DMS53 treated with DMSO at 0.1 percent for 48 hours (cell line): ENCODE measurements around the gene CHRM4.
A peak's percentile ranks its signal among the peaks of the same experiment; 100 is the strongest.

Experiments
- DNase-seq: peaks from one replicate; lab custom pipeline; 2025; ENCODE audit not compliant: unreplicated experiment; lab: John Stamatoyannopoulos, UW

CHRM4 gene

DNA sequence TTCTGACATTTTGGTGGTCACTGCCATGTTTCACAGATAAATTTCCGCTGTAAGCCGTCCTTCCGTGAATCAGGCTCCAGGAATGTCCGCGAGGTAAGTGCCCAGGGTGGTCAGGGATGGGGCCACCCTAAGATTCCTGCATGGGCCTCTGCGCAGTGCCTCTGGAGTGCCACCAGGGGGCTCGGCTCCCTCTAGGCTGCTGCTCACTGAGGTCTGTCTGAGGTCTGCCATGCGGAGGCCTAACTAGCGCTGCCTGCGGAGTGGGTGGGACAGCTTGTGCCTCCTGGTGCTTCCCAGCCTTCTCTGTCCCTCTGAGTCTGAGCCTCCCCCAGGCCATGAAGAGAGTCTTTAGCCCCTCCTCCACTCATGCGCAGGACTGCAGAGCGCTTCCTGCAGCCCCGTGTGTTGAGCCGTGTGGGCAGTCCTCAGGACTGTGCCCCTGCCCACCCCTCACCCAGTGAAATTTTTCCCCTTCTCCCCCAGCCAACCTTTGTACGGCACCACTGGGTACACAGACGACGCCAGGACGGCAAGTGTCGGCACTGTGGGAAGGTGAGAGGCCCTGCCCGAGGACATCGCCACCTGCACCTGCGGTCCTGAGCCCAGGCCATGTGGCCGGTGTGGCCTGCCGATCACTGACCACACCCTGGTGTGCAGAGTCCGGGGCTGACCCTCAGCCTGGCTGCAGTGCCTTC is 22.0 kb downstream of the CHRM4 start:
- peak; percentile 18 for DNase-seq

DNA sequence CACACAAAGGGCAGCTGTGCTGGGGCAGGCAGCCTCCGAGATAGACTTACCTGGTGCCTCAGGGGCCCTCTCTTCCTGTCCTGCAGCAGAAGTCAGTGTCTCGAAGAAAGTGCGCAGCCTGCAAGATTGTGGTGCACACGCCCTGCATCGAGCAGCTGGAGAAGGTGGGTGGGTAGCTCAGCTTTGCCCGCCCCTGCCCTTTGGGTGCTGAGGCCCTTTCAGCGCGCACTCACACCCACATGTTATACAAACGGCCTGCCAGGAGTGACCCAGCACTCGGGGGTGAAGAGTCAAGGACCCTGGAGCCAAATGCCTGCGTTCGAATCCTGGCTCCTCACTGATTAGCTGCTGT is 23.7 kb downstream of the CHRM4 start:
- DNase-seq: no peak

DNA sequence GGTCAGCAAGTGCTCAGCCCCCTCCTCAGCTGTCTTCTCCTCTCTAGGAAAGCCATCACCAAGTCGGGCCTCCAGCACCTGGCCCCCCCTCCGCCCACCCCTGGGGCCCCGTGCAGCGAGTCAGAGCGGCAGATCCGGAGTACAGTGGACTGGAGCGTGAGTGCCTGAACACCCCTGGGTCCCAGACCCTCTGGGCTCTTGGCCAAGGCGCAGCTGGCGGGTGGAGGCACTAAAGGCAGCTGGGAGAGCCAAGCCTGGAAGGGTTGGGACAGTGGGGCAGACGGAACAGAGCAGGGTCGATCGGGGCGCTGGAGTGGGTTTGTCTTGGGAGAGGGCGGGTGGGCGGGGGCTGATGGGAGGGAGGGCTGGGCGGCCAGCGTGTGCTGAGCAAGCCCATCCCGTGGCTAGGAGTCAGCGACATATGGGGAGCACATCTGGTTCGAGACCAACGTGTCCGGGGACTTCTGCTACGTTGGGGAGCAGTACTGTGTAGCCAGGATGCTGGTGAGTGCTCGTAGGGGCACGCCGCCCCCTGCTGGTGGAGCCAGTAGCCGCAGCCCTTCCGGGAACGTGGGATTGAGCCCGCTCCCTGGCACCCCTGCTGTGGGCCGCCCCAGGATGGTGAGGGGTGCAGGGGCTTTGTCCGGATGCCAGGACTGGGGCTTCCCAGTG is 24.2 kb downstream of the CHRM4 start:
- no peak for DNase-seq

DNA sequence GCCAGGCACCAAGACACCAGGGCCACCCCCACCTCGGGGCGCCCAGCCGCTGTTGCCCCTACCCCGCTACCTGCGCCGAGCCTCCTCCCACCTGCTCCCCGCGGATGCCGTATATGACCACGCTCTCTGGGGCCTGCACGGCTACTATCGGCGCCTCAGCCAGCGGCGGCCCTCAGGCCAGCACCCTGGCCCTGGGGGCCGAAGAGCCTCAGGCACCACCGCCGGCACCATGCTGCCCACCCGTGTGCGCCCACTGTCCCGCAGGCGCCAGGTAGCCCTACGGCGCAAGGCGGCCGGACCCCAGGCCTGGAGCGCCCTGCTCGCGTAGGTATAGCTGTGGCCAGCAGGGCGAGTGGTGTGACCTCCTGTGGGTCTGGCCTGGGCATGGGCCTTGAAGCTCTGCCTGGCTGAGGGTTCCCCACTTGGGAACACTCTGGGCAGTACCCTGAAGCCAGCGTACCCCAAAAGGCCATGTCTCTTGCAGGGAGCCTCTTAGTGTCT is 24.9 kb downstream of the CHRM4 start:
- no peak for DNase-seq

DNA sequence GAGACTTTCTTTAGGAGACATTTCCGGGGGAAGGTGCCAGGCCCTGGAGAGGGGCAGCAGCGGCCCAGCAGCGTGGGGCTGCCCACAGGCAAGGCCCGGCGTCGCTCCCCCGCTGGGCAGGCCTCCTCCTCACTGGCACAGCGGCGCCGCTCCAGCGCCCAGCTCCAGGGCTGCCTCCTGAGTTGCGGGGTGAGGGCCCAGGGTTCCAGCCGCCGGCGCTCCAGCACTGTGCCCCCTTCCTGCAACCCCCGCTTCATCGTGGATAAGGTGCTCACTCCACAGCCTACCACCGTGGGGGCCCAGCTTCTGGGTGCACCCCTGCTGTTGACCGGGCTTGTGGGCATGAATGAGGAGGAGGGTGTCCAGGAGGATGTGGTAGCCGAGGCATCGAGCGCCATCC is 25.3 kb downstream of the CHRM4 start:
- no peak for DNase-seq

DNA sequence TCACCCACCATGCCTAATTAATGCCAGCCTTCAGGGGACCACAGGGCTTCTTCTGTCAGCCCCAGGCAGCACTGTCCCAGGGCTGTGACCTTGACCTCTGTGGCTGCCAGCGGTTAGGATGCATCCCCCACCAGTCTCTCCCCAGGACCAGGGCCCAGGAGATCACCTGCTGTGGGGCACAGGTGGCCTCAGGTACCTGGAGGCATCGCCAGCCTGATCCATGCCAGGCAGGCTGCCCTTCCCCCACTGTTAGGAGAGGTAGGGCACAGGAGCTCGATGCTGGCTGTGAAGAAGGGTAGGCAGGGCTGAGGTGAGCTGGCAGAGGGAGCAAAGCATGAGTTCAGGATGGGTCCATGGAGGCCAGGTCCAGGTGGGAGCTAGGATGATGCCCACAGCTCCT is 26.8 kb downstream of the CHRM4 start:
- DNase-seq: no peak

DNA sequence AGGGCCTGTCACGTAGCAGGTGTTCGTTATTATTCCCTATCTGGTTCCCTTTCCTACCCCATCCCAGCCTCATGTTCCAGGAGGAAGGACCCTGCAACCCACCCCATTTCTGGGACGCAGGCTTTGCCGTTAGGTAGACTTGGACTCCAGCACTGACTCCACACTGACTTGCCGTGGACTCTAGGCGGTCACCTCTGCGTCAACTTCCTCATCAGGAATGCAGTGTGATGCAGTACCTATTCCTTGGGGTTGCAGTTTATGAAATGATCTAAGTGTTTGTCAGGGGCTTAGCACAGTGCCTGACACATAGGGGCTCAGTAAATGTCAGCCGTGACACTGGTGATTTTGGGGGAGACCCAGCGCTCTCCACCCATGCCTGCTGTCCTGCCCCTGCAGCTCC is 27.5 kb downstream of the CHRM4 start:
- DNase-seq: no peak

DNA sequence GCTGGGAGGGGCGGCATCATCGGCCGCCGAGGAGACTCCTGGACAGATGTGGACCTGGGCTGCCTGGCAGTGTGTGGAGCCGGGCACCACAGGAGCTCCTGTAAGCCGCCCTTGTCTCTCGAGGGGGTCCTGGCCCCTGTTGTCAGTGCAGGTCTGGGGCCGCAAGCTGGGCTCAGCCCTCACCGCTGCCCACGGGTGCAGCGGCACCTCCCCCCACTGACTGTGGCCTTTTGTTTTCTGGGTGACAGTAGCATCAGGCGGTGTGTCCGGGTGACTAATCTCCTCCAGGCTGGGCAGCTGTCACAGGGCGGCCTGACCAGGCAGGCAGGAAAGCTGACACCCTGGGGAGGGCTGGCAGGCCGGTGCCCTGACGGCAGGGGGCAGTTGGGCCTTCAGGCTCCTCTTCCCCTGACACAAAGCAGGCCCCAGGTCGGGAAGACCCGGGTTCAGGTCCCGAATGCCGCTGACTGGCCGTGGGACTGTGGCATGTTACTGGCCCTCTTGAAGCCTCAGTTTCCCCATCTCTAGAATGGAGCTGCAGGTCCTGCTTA is 28.0 kb downstream of the CHRM4 start:
- peak; percentile 14 for DNase-seq

DNA sequence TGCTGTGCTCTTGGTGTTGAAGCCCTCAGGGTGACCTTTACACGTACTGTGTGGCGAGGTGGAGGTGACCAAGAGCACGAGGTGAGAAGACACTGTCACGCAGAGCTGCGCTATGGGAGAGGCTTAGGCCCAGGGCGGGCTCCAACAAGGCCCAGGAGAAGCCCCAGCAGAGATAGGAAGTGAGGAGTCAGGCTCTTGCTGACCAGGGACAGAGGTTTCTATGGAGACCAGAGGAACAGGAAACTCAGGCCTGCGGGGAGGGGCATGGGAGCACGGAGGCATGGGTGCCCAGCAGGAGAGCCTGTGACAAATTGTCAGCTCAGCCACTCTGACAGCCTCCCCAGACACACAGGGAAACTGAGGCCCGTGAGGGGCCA is 28.6 kb downstream of the CHRM4 start:
- DNase-seq: peak; percentile 43

DNA sequence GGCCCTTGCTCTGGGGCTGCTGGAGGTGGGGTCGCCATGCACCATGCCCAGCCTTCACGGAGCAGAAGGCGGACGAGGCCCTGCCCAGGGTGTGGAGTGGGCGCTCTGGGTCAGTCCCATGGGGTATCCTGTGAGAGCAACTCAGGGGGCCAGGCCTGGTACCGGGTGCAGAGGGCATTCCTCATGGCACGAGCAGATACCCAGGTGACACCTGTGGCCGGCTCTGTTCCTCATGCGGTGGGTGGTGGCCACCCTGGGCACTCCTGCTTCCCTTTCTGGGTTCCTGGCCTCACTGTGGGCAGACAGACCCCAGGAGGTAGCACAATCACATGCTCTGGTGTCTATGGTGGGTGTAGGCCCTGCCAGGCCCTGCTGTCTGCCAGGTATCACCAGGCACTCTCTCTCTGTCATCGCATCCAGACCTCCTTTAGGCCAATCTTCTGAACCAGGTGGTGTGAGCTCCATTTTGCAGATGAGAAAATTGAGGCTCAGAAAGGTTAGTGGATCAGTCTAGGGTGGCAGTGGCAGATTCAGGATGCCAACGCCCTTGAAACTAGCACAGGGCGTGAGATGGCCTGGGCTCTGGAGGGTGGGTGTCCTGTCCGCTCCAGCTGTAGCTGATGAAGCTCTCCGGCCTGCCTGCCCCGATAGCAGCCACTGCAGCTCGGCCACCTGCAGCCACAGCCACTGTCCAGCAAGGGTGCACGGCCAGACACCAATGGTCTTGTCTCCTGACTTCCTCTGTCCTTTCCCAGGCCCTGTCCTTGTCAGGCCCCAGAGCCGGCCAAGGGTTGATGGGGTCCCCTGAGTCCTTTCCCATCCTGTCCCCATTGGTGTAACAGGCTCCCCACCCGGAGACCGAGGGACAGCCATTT is 29.2 kb downstream of the CHRM4 start:
- no peak for DNase-seq

DNA sequence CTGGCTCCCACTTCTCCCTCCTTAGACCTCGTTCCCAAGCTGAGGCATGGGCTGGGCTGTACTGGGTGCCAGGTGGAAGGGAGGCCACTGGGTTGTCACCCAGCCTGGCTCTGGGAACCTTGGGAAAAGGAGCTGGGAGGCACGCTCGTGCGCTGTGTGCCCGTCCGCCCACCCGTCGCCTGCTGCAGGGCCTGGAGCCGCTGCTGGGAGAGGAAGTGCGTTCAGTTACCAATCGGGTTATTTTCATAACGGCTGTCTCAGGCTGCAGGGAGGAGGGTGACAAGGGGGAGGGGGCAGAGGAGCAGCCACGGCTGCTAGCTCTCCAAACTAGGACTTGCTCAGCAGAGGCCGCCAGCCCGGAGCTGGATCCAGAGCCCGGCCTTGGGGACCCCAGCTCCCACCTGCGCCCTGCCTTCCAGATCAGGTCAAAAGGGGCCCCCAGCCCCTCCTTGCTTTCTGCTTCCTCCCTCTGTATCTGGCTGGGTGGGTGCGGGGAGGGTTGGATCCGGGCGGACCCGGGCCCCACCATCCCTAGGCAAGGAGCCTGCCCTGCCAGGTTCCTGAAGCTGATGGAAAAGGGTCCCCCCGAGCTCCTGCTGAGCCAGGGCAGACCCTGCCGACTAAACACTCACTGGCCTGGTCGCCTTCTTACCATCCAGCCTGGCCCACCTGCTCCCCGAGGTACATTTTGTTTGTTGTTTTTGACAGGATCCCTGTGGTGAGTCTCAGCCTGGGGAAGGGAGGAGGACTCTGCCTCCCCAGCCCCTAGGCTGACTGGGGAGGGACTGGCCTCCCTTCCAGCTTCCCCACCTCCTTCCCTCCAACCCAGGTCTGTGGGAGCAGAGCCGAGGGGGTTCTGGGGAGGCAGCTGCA is 30.1 kb downstream of the CHRM4 start:
- no peak for DNase-seq

DNA sequence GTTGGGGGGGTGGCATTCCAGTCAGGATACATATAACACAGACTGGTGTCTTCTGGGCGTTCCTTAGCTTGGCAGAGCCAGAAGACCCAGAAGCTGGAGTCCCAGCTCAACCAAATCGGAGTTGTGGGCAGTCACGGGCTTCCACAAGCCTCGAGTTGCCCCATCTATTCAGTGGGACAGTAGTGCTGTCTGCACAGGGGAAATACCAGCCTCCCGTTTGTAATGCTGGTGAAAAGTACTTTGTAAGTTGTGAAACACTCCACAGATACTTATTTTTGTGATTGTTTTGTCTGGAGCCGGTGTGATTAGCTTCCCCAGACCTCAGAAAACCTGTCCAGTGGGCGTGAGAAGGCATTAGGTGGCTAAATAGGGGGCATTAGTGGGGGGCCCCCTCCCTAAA is 30.7 kb downstream of the CHRM4 start:
- no peak for DNase-seq

DNA sequence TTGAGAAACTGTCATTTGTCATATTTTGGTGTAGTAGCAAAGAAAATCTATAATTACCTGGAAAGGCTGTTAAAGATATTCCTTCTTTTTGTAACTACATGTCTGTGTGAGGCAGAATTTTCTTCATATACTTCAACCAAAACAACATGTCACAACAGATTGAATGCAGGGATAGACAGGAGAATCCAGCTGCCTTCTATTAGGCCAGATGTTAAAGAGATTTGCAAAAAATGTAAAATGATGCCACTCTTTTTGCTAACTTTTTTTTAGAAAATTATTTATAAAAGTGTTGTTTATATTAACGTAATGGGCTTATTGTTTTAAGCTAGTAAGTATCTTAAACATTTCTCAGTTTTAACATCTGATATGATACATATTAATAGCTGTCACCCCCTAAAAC is 31.6 kb downstream of the CHRM4 start:
- DNase-seq: no peak

DNA sequence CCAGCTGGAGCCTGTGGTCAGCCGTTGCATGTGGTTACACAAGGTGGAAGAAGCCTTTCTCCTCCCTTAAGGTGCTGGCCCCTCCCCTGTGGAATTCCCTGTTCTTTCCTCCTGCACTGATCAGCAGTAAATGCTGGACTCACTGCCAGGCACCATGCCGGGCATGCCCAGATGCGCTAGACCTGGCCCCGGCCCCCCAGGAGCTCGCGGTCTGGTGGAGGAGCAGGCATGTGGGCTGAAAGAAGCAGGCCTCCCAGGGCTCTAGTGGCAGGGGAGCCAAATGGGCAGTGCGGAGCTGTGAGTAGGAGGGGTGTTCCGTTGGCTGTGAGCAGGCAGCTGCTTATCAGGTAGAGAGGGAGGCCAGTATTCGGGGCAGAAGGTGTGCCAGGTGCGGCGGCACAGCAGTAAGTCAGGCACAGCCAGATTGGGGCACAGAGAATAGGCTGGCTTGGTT is 34.1 kb downstream of the CHRM4 start:
- no peak for DNase-seq

DNA sequence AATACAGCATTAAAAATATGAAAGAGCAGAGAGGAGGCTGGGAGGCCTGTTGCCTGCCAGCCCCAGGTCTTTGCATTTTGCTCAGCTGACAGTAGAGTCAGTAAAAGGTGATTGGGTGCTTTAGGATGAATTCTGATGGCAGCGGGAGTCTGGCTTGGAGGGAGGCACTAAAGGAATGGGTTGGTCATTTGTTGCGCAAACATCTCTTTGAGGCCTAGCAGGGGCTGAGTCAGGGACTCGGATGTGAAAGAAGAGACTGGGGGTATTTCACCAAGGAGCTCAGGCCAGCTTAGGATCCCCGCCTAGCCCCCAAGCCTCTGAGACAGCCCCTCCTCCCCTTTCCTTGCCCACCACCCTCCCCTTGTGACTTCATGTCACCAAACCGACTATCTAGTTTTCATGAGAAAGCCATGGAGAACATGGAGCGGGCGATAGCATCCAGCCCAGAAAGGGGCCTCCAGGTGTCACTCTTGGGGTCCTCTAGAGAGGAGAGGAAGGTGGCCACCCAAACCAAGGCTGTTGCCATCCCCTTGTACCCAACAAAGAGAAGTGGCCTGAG is 34.6 kb downstream of the CHRM4 start:
- no peak for DNase-seq

DNA sequence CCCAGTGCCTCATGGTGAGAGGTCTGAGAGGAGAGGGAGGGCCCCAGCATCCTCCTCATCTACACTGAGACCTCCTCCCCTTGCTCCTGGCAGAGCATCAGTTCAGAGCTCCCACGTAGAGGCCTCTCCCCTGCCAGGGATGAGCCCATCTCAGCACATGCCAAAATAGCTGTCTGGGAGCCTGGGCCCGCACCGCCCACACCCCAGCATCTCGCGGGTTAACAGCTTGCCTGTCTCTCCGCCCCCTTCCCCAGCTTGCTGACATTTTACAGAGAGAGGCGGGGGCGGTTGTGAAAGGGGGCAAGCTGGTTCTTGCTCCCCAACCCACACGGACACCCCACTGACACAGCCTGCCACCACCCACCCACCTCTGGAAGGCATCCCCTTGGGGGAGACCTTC is 37.9 kb downstream of the CHRM4 start:
- DNase-seq: no peak

DNA sequence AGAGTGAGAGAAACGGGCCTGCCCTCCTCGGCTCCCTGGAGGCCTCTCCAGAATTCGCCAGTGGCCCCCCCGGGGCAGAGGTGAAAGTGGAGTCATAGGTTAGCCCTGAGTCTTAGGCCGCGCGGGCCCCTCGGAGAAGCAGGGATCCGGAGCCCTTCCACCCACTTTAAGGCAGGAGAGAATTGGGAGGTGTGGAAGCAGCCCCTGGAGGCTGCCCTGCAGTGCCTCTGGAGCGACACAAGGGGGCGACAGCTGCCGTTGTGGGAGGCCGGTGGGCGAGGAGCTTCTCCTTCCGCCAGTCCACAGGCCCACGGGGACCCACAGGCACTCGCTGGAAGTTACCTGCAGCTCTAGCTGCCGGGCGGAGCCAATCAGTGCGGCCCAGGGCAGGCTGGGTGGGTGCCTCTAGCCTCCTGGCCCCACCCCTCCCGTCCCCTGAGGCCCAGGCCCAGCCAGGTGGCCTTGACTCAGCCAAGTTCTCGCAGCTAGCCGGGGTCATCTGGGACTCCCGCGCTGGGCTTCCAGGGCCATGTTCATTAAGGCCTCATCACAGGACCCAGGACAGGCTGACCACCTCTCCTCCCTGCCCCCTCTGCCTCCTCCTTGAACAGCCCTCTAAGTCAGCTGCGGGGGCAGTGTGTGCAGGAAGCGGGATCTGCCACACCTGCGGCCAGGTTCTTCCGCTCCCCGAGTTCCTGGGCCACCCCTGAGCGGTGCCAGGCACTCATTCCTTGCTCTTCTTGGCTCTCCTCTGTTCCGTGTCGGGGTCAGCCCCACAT is 39.3 kb downstream of the CHRM4 start:
- no peak for DNase-seq

DNA sequence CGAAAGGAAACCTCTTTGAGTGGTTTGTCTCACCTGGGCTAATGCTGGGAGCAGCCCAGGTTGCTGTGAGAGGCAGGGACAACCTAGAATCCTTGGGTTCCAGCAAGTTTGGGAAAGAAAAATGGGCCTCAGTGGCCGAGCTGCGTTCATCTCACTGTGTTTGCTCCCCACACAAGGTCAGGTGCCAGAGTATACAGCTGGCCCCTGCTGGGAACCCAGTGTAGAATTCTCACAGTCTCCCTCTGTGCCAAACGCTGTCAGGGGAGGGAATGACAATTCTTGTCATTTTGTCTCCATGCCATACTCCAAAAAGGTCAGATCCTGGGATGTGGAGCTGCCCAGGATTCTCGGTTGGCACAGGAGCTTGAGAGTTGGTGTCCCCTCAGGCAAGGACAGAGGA is 40.0 kb downstream of the CHRM4 start:
- no peak for DNase-seq

DNA sequence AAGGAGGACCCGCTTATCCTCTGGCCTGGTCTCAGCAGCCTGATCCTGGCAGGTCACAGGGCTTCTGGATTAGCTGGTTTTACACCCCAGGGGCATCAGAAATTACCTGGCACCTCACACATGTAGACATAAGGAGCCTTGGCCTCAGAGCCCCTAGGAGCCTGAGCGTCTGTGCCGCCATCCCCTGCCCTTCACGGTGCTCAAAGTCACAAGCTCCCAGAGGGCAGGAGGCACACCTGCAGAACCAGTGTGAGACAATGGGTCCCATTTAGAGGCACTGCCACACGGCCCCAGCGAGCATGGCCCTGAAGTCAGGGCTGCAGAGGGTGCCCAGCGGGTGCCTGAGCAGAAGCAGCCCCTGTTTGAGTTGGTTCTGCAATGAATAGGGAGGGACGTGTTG is 40.4 kb downstream of the CHRM4 start:
- DNase-seq: no peak

DNA sequence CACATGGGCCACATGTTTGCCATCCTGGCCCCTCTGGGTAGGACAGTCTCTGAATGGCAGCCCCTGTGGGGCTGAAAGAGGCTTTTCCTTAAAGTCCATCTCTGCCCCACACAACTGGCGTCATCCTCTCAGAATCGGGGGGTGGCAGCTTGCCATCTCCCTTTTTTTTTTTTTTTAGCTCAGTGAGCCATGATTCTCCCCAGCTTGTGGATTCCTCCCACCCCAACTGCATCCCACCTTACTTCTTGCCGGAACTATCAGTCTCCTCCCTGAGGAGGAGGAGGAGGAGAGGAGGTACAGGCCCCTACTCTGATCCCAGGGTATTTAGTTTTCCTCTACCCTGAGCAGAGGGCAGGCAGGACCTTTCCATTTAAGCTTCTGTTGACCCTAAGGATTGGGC is 40.9 kb downstream of the CHRM4 start:
- DNase-seq: no peak
